ENCODE results near the gene VSX1.

- TF ChIP-seq EP300 (IDR thresholded peaks at IDR 0.05) (no peak), POLR2A (IDR thresholded peaks at IDR 0.05) (no peak)
Measured at GRCh38 chr20:25039697-25040437, 42.1 kb downstream of the VSX1 start.

Data from ovary (tissue), 1 donor.